SU-DHL-6 (cell line): ENCODE measurements around the gene EGLN2.
"Not testable (repeated sequence)": the region's sequence is repeated elsewhere in the genome, so short reads cannot be mapped to it uniquely, and the experiment has no call there.

ENCODE experiments used
- EZH2phosphoT487 ChIP-seq: fragments of 200-600 bp; sonication (generic), shearing (Covaris generic); conservative IDR thresholded peaks from 2 replicates; pipeline ENCODE4 v1.6.1; 2018; ENCODE audit warnings: mild to moderate bottlenecking, antibody characterized with exemption, low read length, moderate library complexity, mixed read lengths
- TF ChIP-seq, protein P1 (sequence below): fragments of 200-600 bp; sonication (generic); IDR thresholded peaks from one replicate; pipeline ENCODE4 v1.5.1; 2017; ENCODE audit warnings: antibody characterized with exemption, mild to moderate bottlenecking, low read length, moderate library complexity; ENCODE audit not compliant: insufficient read depth, poor library complexity, severe bottlenecking

DNA sequence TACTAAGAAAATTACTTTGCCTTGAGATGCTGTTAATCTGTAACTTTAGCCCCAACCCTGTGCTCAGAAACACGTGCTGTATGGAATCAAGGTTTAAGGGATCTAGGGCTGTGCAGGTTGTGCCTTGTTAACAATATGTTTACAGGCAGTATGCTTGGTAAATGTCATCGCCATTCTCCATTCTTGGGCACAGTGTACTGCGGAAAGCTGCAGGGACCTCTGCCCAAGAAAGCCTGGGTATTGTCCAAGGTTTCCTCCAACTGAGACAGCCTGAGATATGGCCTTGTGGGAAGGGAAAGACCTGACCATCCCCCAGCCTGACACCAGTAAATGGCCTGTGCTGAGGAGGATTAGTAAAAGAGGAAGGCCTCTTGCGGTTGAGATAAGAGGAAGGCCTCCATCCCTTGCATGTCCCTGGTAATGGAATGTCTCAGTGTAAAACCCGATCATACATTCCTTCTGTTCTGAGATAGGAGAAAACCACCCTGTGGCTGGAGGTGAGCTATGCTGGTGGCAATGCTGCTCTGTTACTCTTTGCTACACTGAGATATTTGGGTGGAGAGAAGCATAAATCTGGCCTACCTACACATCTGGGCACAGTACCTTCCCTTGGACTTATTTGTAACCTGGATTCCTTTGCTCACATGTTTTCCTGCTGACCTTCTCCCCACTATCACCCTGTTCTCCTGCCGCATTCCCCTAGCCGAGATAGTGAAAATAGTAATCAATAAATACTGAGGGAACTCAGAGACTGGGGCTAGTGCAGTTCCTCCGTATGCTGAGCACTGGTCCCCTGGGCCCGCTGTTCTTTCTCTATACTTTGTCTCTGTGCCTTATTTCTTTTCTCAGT, 23.9 kb downstream of the EGLN2 start:
- TF ChIP-seq, protein P1, sequence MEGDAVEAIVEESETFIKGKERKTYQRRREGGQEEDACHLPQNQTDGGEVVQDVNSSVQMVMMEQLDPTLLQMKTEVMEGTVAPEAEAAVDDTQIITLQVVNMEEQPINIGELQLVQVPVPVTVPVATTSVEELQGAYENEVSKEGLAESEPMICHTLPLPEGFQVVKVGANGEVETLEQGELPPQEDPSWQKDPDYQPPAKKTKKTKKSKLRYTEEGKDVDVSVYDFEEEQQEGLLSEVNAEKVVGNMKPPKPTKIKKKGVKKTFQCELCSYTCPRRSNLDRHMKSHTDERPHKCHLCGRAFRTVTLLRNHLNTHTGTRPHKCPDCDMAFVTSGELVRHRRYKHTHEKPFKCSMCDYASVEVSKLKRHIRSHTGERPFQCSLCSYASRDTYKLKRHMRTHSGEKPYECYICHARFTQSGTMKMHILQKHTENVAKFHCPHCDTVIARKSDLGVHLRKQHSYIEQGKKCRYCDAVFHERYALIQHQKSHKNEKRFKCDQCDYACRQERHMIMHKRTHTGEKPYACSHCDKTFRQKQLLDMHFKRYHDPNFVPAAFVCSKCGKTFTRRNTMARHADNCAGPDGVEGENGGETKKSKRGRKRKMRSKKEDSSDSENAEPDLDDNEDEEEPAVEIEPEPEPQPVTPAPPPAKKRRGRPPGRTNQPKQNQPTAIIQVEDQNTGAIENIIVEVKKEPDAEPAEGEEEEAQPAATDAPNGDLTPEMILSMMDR = not testable (repeated sequence)
- not testable (repeated sequence) for TF ChIP-seq EZH2phosphoT487
